Ramos (cell line): ENCODE data around the gene KCNV2.
"Not testable (repeated sequence)": the region's sequence is repeated elsewhere in the genome, so short reads cannot be mapped to it uniquely, and the experiment has no call there.

Experiments
- in situ Hi-C: fragments of 300-500 bp; cut with MboI; formaldehyde crosslinking; loops from one replicate; pipeline ENCODE4 v1.14.3; 2022; ENCODE audit warnings: low sequenced_read_pairs; ENCODE audit not compliant: unreplicated experiment

KCNV2 gene

GRCh38 chr9:2717385-2717784, at the start of gene KCNV2:
TSS of gene KCNV2 (plus strand) at chr9:2717510. CDS start at chr9:2717740, 230 bp downstream.
- in situ Hi-C loops: no loop called here

- in situ Hi-C loops: no loop called here
These were observed 44.1 kb upstream of the KCNV2 start for GRCh38 chr9:2673161-2673560.

GRCh38 chr9:2674141-2674824, 43.0 kb upstream of the KCNV2 start:
- in situ Hi-C loops: no loop called here

- in situ Hi-C loops: no loop called here
These were observed 41.5 kb upstream of the KCNV2 start for GRCh38 chr9:2675834-2676233.

GRCh38 chr9:2676466-2676865, 40.8 kb upstream of the KCNV2 start:
- in situ Hi-C loops: no loop called here

GRCh38 chr9:2677915-2678889, 39.1 kb upstream of the KCNV2 start:
- in situ Hi-C loops: no loop called here

GRCh38 chr9:2679011-2679410, 38.3 kb upstream of the KCNV2 start:
- in situ Hi-C loops: no loop called here

GRCh38 chr9:2681981-2682380, 35.3 kb upstream of the KCNV2 start:
- in situ Hi-C loops: no loop called here

- in situ Hi-C loops: no loop called here
These were observed 30.4 kb upstream of the KCNV2 start for GRCh38 chr9:2686911-2687310.

GRCh38 chr9:2688636-2689035, 28.7 kb upstream of the KCNV2 start:
- in situ Hi-C loops: no loop called here

GRCh38 chr9:2691212-2691611, 26.1 kb upstream of the KCNV2 start:
- in situ Hi-C loops: no loop called here

- in situ Hi-C loops: no loop called here
These were observed 25.7 kb upstream of the KCNV2 start for GRCh38 chr9:2691626-2692025.

- in situ Hi-C loops: no loop called here
These were observed 24.3 kb upstream of the KCNV2 start for GRCh38 chr9:2693056-2693455.

GRCh38 chr9:2697492-2697891, 19.8 kb upstream of the KCNV2 start:
- in situ Hi-C loops: no loop called here

- in situ Hi-C loops: no loop called here
These were observed 16.9 kb upstream of the KCNV2 start for GRCh38 chr9:2700398-2700797.

GRCh38 chr9:2700909-2701550, 16.3 kb upstream of the KCNV2 start:
- in situ Hi-C loops: no loop called here

- in situ Hi-C loops: no loop called here
These were observed 12.8 kb upstream of the KCNV2 start for GRCh38 chr9:2704504-2704903.

- in situ Hi-C loops: not testable (repeated sequence)
These were observed 10.1 kb upstream of the KCNV2 start for GRCh38 chr9:2707256-2707655.

- in situ Hi-C loops: no loop called here
These were observed 7.6 kb upstream of the KCNV2 start for GRCh38 chr9:2709645-2710101.

- in situ Hi-C loops: no loop called here
These were observed 5.6 kb upstream of the KCNV2 start for GRCh38 chr9:2711716-2712115.
